Nephron progenitor cell (in vitro differentiated cells): ENCODE measurements around the gene TBX10.
A peak's percentile ranks its signal among the peaks of the same experiment; 100 is the strongest.

ENCODE experiments used
- DNase-seq: peaks from one replicate; pipeline ENCODE4 v3.0.0; 2021
- H3K27ac Mint-ChIP-seq: 2 replicates; pipeline ENCODE4 v1.8.0; 2021; ENCODE audit warnings: mild to moderate bottlenecking, moderate library complexity, mixed read lengths
- H3K27me3 Mint-ChIP-seq: 2 replicates; pipeline ENCODE4 v1.8.0; 2021; ENCODE audit warnings: mild to moderate bottlenecking, low read depth, mixed read lengths; ENCODE audit not compliant: poor library complexity
- H3K36me3 Mint-ChIP-seq: 2 replicates; pipeline ENCODE4 v1.8.0; 2021; ENCODE audit warnings: low read depth, mixed read lengths
- H3K4me1 Mint-ChIP-seq: 2 replicates; pipeline ENCODE4 v1.8.0; 2021; ENCODE audit warnings: mixed read lengths
- H3K4me3 Mint-ChIP-seq: 2 replicates; pipeline ENCODE4 v1.8.0; 2021; ENCODE audit warnings: mild to moderate bottlenecking, moderate library complexity, mixed read lengths
- H3K9me3 Mint-ChIP-seq: 2 replicates; pipeline ENCODE4 v1.8.0; 2021; ENCODE audit warnings: mild to moderate bottlenecking, moderate library complexity, mixed read lengths
- TF ChIP-seq, protein P1 (sequence below): fragments of 200-600 bp; sonication (generic); IDR thresholded peaks from 2 replicates; pipeline ENCODE4 v1.5.0; 2021; ENCODE audit warnings: antibody characterized with exemption

Gene TBX10

DNA sequence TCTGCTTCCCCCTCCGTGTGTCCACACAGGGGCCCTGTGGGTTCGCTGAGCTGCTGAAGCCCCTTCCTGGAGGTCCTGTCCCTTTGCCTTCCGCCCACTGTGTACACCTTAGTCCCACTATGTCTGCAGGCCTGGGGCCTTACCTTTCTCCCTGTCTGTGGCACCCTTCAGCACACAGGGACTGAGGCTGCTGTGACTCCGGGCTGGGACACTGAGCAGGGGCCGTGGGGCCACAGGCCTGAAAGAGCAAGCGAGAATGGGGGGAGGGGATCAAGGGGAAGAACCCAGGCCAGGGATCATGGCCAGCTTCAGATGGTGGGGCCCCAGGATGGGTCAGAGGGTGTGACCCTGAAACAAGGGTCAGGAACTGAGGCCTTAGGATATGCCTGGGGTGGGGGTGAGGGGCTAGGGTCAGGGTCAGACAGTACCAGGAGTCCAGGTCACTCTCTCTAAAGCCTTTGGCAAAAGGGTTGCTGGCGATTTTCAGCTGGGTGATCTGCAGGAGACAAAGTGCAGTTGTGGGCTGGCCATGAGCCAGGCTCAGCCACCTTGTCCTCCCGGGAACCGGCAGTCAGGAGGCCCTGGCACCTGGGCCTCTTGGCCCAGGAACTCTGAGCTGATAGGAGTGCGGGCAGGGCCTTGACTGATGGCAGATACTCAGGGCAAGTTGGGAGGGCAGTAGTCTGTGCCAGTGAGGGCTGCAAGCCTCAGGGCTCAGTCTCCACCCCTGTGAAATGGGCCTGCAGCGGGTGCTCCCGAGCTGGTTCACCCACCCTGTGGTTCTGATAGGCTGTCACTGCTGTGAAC lies 7.2 kb downstream of the TBX10 start:
- Mint-ChIP-seq H3K27me3 (peaks cover 4% of the 10 kb centered on the region), H3K36me3 (peaks cover 1% of the 10 kb centered on the region), H3K4me1 (peaks cover 36% of the 10 kb centered on the region), H3K27ac (no peak overlapping the region), H3K9me3 (no peaks in the 10 kb centered on the region), H3K4me3 (peak overlapping the region; percentile 74)
- TF ChIP-seq, protein P1, sequence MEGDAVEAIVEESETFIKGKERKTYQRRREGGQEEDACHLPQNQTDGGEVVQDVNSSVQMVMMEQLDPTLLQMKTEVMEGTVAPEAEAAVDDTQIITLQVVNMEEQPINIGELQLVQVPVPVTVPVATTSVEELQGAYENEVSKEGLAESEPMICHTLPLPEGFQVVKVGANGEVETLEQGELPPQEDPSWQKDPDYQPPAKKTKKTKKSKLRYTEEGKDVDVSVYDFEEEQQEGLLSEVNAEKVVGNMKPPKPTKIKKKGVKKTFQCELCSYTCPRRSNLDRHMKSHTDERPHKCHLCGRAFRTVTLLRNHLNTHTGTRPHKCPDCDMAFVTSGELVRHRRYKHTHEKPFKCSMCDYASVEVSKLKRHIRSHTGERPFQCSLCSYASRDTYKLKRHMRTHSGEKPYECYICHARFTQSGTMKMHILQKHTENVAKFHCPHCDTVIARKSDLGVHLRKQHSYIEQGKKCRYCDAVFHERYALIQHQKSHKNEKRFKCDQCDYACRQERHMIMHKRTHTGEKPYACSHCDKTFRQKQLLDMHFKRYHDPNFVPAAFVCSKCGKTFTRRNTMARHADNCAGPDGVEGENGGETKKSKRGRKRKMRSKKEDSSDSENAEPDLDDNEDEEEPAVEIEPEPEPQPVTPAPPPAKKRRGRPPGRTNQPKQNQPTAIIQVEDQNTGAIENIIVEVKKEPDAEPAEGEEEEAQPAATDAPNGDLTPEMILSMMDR, result no peak
- DNase-seq, result no peak

DNA sequence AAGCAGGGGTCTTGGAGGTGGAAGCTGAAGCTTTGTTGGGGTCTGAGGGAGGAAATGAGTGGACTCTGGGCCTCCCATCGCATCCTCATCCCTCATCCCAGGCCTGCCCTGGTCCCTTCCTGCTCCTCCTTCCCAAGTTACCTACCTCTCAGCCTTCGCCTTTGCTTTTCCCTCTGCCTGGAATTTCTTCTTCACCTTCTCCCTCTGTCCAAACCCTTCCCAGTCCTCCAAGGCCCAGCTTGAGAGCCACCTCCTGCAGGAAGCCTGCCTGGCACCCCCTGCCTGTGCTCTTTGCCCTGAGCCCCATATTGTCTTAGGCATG lies 7.7 kb downstream of the TBX10 start:
- TF ChIP-seq, protein P1, result no peak
- H3K36me3 Mint-ChIP-seq, result peaks cover 7% of the 10 kb centered on the region
- no peak for DNase-seq
- peaks cover 33% of the 10 kb centered on the region for H3K4me1 Mint-ChIP-seq
- H3K27ac Mint-ChIP-seq, result peak overlapping the region; percentile 72
- peak overlapping the region; percentile 74 for H3K4me3 Mint-ChIP-seq
- peaks cover under 1% of the 10 kb centered on the region for H3K9me3 Mint-ChIP-seq
- peaks cover 4% of the 10 kb centered on the region for H3K27me3 Mint-ChIP-seq

DNA sequence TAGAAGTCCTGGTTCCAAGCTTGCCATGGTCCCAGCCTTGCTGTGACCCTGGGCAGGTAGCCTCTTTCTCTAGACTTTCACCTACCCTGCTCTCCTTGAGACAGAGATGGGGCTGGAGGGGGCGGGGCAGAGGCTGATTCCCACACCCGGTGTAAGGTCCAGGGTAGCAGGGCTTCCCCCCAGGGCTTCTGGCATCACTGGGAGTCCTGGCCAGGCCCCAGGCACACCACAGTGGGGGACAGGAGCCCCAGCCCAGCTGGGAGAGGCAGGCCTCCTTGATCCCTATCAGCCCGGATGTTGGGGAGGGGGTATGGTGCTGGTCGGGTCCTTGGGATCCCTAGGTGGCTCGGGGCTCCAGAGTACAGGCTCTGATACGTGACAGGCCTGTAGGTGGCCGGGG lies 8.2 kb downstream of the TBX10 start:
- TF ChIP-seq, protein P1, result no peak
- Mint-ChIP-seq H3K9me3 (peaks cover 4% of the 10 kb centered on the region), H3K27me3 (peaks cover under 1% of the 10 kb centered on the region), H3K4me1 (peaks cover 35% of the 10 kb centered on the region), H3K4me3 (peak overlapping the region; percentile 90), H3K36me3 (peaks cover 11% of the 10 kb centered on the region), H3K27ac (no peak overlapping the region)
- DNase-seq, result no peak

DNA sequence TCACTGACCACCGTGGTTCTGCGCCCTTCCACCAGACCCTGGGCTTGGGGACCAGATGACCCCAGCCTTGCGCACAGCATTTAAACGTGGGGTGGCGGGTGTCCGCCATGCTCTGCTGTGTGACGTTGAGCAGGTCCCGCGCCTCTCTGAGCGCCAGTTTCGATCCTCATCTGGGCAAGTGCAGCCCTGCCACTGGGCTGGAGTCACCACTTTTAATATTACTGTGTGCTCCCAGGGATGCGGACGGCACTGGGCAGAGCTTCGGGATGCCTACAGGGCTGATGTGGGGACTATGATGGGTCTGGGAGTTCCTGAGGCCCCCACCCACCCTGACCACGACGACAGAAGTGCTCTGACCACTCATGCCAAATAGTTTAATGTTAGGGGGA lies 8.6 kb downstream of the TBX10 start:
- TF ChIP-seq, protein P1, result no peak
- DNase-seq, result no peak

DNA sequence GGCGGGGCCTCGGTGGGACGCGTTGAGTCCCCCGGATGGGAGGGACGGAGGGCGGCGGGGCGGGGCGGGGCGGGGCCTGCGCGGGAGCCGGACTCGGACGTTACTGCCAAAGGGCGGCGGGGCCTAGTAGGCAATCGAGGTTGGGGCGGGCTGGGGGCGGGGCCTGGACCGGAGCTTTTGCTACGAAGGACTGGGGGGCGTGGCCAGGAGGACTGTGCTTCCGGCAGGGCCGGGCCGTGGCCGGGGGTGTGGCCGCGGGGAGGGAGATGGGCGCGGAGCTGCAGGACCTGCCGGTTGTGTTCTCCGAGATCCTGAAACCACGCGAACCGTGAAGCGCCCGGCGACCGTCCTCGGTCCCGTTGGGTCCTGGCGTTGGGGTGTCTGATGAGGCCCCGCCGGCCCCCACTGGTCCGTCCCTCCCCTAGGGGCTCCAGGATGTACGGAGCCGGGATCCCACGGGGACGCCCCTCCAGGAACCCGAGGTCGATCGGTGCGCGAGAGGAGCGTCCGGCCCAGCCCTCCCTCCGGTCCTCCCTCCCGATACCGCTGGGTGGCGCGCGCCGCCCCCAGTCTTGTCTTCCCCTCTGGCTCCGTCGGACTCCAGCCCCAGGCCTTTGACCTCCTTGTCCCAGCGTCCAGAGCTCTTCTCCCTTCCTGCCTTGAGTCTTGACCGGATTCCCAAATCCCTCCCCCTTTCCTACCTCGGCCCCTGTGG lies 9.2 kb downstream of the TBX10 start:
- peak overlapping the region; percentile 90 for H3K4me3 Mint-ChIP-seq
- peak; percentile 99 for DNase-seq
- H3K4me1 Mint-ChIP-seq, result peaks cover 29% of the 10 kb centered on the region
- no peaks in the 10 kb centered on the region for H3K27me3 Mint-ChIP-seq
- peaks cover 9% of the 10 kb centered on the region for H3K9me3 Mint-ChIP-seq
- H3K27ac Mint-ChIP-seq, result peak overlapping the region; percentile 90
- TF ChIP-seq, protein P1, result peak; percentile 79
- peaks cover 21% of the 10 kb centered on the region for H3K36me3 Mint-ChIP-seq

More for the DNA sequence above, 8.6 kb downstream of the TBX10 start:
- H3K9me3 Mint-ChIP-seq, result peaks cover 9% of the 10 kb centered on the region
- no peaks in the 10 kb centered on the region for H3K27me3 Mint-ChIP-seq
- H3K4me3 Mint-ChIP-seq, result peak overlapping the region; percentile 90
- H3K27ac Mint-ChIP-seq, result peak overlapping the region; percentile 90
- peaks cover 16% of the 10 kb centered on the region for H3K36me3 Mint-ChIP-seq
- peaks cover 35% of the 10 kb centered on the region for H3K4me1 Mint-ChIP-seq
